Measurements from ENCODE around the gene CCM2.
A peak's percentile ranks its signal among the peaks of the same experiment; 100 is the strongest.

The CCM2 gene

GRCh38 chr7:45084901-45085618, 85.1 kb downstream of the CCM2 start:
- Histone ChIP-seq H3K36me3 (ENCODE audit: insufficient read depth, low read length) (no peaks in the 10 kb centered on the region), H3K79me2 (ENCODE audit: control insufficient read depth, insufficient read depth, low read length, unreplicated experiment) (no peaks in the 10 kb centered on the region), H3K27ac (ENCODE audit: low read depth, low read length) (no peak overlapping the region), H3K4me1 (ENCODE audit: control insufficient read depth, insufficient read depth, low read length, unreplicated experiment) (no peaks in the 10 kb centered on the region), H2AFZ (ENCODE audit: low read length, unreplicated experiment) (no peak overlapping the region), H3K27me3 (ENCODE audit: insufficient read depth, low read length) (peaks cover 9% of the 10 kb centered on the region; the same call in 1 of the 2 replicates), H3K4me3 (ENCODE audit: low read depth, low read length) (no peak overlapping the region)

DNA sequence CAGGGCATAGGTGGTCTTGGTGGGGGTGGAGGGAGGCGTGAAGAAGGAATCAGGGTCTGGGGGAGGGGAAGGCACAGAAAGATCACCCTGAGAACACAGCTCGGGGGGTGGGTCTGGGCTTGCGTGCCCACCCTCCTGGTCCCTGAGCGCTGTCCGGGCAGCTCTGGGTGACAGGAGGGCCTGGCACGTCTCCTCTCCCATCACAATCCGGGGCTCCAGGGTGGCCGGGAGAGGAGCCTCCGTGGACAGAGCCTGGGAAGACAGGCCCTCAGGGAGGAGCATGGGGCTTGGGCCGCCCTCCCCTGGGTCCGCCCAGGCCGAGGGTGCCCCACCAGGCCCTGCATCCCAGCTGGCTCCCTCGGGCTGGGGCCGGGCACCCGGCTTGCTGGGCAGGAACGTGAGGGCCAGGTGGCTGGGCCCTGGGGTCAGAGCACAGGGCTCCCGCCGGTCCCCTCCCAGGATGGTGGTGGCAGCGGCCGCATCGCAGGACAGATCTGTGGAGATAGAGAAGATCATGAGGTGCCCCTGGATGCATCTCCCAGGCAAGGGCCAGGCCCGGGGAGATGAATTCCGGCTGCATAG, 85.7 kb downstream of the CCM2 start:
- Histone ChIP-seq H3K4me1 (ENCODE audit: control insufficient read depth, insufficient read depth, low read length, unreplicated experiment) (no peaks in the 10 kb centered on the region), H3K79me2 (ENCODE audit: control insufficient read depth, insufficient read depth, low read length, unreplicated experiment) (no peaks in the 10 kb centered on the region), H3K36me3 (ENCODE audit: insufficient read depth, low read length) (no peaks in the 10 kb centered on the region)

GRCh38 chr7:45086331-45087065, 86.5 kb downstream of the CCM2 start:
- Histone ChIP-seq H3K4me3 (ENCODE audit: low read depth, low read length) (no peak overlapping the region), H2AFZ (ENCODE audit: low read length, unreplicated experiment) (no peak overlapping the region), H3K36me3 (ENCODE audit: insufficient read depth, low read length) (no peaks in the 10 kb centered on the region), H3K27ac (ENCODE audit: low read depth, low read length) (no peak overlapping the region), H3K79me2 (ENCODE audit: control insufficient read depth, insufficient read depth, low read length, unreplicated experiment) (no peaks in the 10 kb centered on the region), H3K27me3 (ENCODE audit: insufficient read depth, low read length) (peaks cover 9% of the 10 kb centered on the region; the same call in 1 of the 2 replicates), H3K4me1 (ENCODE audit: control insufficient read depth, insufficient read depth, low read length, unreplicated experiment) (no peaks in the 10 kb centered on the region)

More for the DNA sequence above, 85.7 kb downstream of the CCM2 start:
- H3K27me3 ChIP-seq (ENCODE audit: insufficient read depth, low read length): peaks cover 9% of the 10 kb centered on the region; the same call in 1 of the 2 replicates
- H2AFZ ChIP-seq (ENCODE audit: low read length, unreplicated experiment): no peak overlapping the region
- H3K4me3 ChIP-seq (ENCODE audit: low read depth, low read length): no peak overlapping the region
- H3K27ac ChIP-seq (ENCODE audit: low read depth, low read length): no peak overlapping the region

- H3K4me3 ChIP-seq (ENCODE audit: low read depth, low read length): no peak overlapping the region
- H2AFZ ChIP-seq (ENCODE audit: low read length, unreplicated experiment): no peak overlapping the region
- H3K79me2 ChIP-seq (ENCODE audit: control insufficient read depth, insufficient read depth, low read length, unreplicated experiment): no peaks in the 10 kb centered on the region
- H3K36me3 ChIP-seq (ENCODE audit: insufficient read depth, low read length): no peaks in the 10 kb centered on the region
- peaks cover 9% of the 10 kb centered on the region; the same call in 1 of the 2 replicates for H3K27me3 ChIP-seq (ENCODE audit: insufficient read depth, low read length)
- no peak overlapping the region for H3K27ac ChIP-seq (ENCODE audit: low read depth, low read length)
- no peaks in the 10 kb centered on the region for H3K4me1 ChIP-seq (ENCODE audit: control insufficient read depth, insufficient read depth, low read length, unreplicated experiment)
Observed at GRCh38 chr7:45087301-45088145, 87.5 kb downstream of the CCM2 start.

DNA sequence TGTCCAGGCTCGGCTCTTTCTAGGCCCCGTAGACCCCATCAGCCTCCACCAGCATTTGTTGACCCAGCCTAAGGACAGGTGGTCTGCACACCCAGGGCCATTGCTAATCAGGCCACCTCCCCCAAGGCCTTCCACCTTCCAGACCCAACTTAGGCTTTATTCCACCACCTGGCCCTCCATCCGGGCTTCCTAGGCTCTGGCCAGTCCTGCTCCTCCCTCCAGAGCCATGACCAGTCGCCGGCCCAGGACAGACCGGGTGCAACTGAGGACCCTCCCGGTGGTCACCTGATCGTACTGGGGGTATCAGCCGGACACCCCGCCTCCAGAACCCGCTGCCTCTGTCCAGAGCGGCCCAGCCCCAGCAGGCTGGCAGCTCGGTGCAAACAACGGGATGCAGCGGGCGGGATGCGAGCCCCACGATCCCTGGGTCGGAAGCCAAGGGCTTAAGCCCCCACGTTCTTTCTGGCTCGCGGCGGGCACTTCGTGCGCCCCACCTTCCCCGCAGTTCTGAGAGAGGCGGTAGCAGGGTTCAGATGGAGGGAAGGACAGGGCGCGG, 88.2 kb downstream of the CCM2 start:
- peak overlapping the region; percentile 75 for H3K4me3 ChIP-seq (ENCODE audit: low read depth, low read length)
- H3K27ac ChIP-seq (ENCODE audit: low read depth, low read length): no peak overlapping the region
- no peak overlapping the region for H2AFZ ChIP-seq (ENCODE audit: low read length, unreplicated experiment)

DNA sequence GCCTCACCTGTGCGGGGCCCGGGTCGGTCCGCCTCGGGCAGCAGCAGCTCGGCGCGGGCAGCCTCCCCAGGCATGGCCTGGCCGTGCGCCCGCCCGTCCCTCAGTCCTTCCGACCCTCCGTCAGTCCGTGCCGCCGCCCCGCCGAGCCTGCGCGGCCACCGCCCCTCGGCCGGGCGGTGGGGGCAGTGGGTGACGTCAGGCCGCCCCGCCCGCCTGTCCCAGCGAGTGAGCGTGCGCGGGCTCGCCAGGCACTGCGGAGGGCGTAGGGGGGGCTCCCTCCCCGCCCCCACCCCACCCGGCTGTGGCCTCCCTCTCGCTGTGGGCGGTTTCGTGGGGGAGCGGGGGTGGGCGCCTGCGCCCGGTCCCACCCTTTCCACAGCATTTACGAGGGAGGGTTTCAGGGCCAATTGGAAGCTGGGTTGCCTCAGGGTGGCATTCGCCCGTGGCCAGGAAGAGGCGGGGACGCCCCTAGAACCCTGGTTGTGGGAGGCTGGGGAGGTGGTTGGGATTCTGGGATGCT, 88.9 kb downstream of the CCM2 start, which contains the start of gene NACAD:
Gene NACAD, minus strand, starts transcription at position 149 of the 520 bp plus-strand sequence. Its CDS starts 75 bp downstream, at position 74.
- peak within 1 kb of the TSS; percentile 75 for H3K4me3 ChIP-seq (ENCODE audit: low read depth, low read length)
- H3K27me3 ChIP-seq (ENCODE audit: insufficient read depth, low read length): peaks cover 9% of the 10 kb centered on the region; the same call in 1 of the 2 replicates
- H3K79me2 ChIP-seq (ENCODE audit: control insufficient read depth, insufficient read depth, low read length, unreplicated experiment): no peaks in the 10 kb centered on the region
- H3K27ac ChIP-seq (ENCODE audit: low read depth, low read length): no peak within 1 kb of the TSS
- H2AFZ ChIP-seq (ENCODE audit: low read length, unreplicated experiment): peak within 1 kb of the TSS; percentile 55
- no peaks in the 10 kb centered on the region for H3K4me1 ChIP-seq (ENCODE audit: control insufficient read depth, insufficient read depth, low read length, unreplicated experiment)
- no peaks in the 10 kb centered on the region for H3K36me3 ChIP-seq (ENCODE audit: insufficient read depth, low read length)

More for the DNA sequence above, 88.2 kb downstream of the CCM2 start:
- peaks cover 9% of the 10 kb centered on the region; the same call in 1 of the 2 replicates for H3K27me3 ChIP-seq (ENCODE audit: insufficient read depth, low read length)
- no peaks in the 10 kb centered on the region for H3K4me1 ChIP-seq (ENCODE audit: control insufficient read depth, insufficient read depth, low read length, unreplicated experiment)
- no peaks in the 10 kb centered on the region for H3K36me3 ChIP-seq (ENCODE audit: insufficient read depth, low read length)
- no peaks in the 10 kb centered on the region for H3K79me2 ChIP-seq (ENCODE audit: control insufficient read depth, insufficient read depth, low read length, unreplicated experiment)

DNA sequence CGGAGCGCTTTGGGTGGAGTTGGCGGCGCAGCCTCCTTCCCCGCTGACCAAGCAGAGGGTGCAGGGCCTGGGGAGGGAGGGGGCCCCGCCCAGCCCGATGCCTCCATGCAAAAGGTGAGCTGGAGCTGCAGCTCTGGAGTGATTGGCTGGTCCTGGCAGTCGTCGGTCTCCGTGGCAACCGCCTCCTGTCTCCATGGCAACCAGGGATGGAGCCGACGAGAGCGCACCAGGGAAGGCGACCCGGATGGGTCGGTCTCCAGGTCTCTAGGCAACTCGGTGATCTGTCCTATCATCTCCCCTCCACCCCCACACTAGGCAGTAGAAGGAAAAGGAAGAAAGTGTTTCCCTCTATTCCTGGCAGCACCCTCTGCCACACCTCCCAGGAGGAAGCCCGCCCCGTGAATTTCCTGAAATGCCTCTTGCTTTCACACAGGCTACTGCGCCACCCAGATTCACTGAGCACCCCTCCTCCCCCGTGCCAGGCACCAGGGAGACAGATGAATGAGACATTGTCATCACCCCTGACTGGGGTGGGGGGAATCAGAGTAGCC, 89.4 kb downstream of the CCM2 start:
- H3K27me3 ChIP-seq (ENCODE audit: insufficient read depth, low read length): peaks cover 9% of the 10 kb centered on the region; the same call in 1 of the 2 replicates
- H3K79me2 ChIP-seq (ENCODE audit: control insufficient read depth, insufficient read depth, low read length, unreplicated experiment): no peaks in the 10 kb centered on the region
- H3K4me1 ChIP-seq (ENCODE audit: control insufficient read depth, insufficient read depth, low read length, unreplicated experiment): no peaks in the 10 kb centered on the region
- no peaks in the 10 kb centered on the region for H3K36me3 ChIP-seq (ENCODE audit: insufficient read depth, low read length)
- H3K4me3 ChIP-seq (ENCODE audit: low read depth, low read length): peak overlapping the region; percentile 75
- peak overlapping the region; percentile 55 for H2AFZ ChIP-seq (ENCODE audit: low read length, unreplicated experiment)
- no peak overlapping the region for H3K27ac ChIP-seq (ENCODE audit: low read depth, low read length)

DNA sequence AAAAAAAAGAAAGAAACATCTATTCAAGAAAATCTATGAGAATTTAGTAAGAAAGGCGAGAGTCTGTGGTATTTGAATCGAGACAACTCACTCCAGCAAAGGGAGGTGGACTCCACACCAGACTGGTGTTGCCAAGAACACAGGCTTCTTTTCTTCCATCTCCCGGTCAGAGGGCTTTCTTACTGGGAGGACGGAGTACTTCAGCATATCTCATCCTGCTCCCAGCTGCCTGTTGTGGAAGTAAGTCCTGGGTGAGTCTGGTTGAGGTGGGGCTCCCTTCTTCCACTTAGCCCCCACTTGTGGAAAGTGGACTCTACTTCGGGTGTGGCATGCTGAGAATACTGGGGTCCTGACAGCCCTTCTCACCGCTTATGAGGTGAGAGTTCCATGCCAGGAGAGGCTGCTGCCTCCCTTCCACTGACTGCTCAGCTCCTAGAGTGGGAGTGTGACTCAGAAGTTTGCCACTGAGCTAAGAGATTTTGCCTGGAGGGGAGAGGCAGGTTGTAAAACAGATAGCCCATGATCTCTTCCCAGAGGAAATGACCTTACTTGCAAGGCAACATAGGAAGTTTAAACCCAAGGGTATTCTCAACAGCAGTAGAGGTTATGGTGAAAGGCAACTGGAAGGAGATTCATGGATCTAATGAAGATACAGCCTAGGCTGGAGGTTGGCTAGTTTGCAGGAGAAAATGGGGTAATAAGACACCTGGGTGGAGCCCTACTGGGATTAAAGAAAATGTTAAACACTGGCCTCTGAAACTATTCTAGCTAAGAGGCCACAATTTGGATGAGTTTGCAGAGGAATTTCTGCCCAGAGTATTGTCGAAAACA, 92.3 kb downstream of the CCM2 start:
- no peak overlapping the region for H3K4me3 ChIP-seq (ENCODE audit: low read depth, low read length)
- H3K79me2 ChIP-seq (ENCODE audit: control insufficient read depth, insufficient read depth, low read length, unreplicated experiment): no peaks in the 10 kb centered on the region
- H3K27me3 ChIP-seq (ENCODE audit: insufficient read depth, low read length): peaks cover 9% of the 10 kb centered on the region; the same call in 1 of the 2 replicates
- H2AFZ ChIP-seq (ENCODE audit: low read length, unreplicated experiment): no peak overlapping the region
- H3K27ac ChIP-seq (ENCODE audit: low read depth, low read length): no peak overlapping the region
- H3K36me3 ChIP-seq (ENCODE audit: insufficient read depth, low read length): no peaks in the 10 kb centered on the region
- H3K4me1 ChIP-seq (ENCODE audit: control insufficient read depth, insufficient read depth, low read length, unreplicated experiment): no peaks in the 10 kb centered on the region

DNA sequence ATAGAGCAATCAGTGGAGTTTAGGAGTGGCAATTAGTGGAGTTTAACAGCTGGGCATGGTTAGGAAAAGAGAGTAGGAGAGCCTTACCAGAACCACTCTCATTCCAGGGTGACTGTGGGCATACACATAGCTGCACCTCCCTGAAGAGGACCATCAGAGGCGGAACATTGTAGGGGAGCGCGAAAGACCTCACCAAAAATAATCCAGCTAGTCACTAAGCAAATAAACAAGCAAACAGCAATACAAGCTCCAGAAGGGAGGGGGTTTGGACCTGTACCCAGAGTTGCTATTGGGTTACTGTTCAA, 92.9 kb downstream of the CCM2 start:
- Histone ChIP-seq H3K36me3 (ENCODE audit: insufficient read depth, low read length) (no peaks in the 10 kb centered on the region), H3K79me2 (ENCODE audit: control insufficient read depth, insufficient read depth, low read length, unreplicated experiment) (no peaks in the 10 kb centered on the region), H2AFZ (ENCODE audit: low read length, unreplicated experiment) (no peak overlapping the region), H3K4me1 (ENCODE audit: control insufficient read depth, insufficient read depth, low read length, unreplicated experiment) (no peaks in the 10 kb centered on the region), H3K4me3 (ENCODE audit: low read depth, low read length) (no peak overlapping the region), H3K27ac (ENCODE audit: low read depth, low read length) (no peak overlapping the region), H3K27me3 (ENCODE audit: insufficient read depth, low read length) (peaks cover 9% of the 10 kb centered on the region; the same call in 1 of the 2 replicates)
